ENCODE results near the gene MYO5B. TPM values are rescaled to one million over a fixed set of nuclear protein-coding genes. Genes with fewer than 3 reads are reported as not detected.

The MYO5B gene
- total RNA-seq, 4 donors from 2014 or later = 58.2 to 102 (median 89.9) TPM

DNA sequence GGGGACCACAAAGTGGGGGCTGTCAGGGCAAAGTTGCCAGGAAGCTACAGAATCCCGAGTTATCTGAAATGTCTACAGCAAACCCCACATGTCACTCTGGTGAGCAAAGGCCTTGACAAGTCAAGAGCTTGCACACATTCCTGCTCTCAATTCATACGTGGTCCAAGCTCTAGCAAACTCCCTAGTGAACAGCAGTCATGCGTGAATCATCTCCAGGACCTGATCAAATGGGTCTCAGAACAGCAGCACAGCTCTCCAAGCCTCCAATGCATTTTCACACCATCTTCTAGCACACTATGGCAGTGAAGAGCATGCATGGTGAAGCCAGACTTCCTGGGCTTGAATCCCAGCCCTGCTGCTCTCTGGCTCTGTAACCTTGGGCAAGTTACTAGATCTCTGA, 68.5 kb downstream of the MYO5B start:
- no peak overlapping the region for H3K4me3 ChIP-seq (replicated peaks in 1 of 3)
- 19 to 27% methylated on average over 3 of the region's 3 CpGs for WGBS, 2 donors
- intact Hi-C loops (cut with DNase I) = no loop called here
- no peaks in the 10 kb centered on the region for H3K36me3 ChIP-seq
- peaks cover 34 to 41% of the 10 kb centered on the region in 2 donors for H3K4me1 ChIP-seq
- peak; percentile 85 to 88 for DNase-seq
- TF ChIP-seq CTCF (IDR thresholded peaks at IDR 0.05) (no peak), POLR2A (IDR thresholded peaks at IDR 0.05) (no peak)
- peak overlapping the region; percentile 74 to 76 (median 76) for H3K27ac ChIP-seq
- H3K9me3 ChIP-seq = no peaks in the 10 kb centered on the region
- H3K27me3 ChIP-seq = no peaks in the 10 kb centered on the region

DNA sequence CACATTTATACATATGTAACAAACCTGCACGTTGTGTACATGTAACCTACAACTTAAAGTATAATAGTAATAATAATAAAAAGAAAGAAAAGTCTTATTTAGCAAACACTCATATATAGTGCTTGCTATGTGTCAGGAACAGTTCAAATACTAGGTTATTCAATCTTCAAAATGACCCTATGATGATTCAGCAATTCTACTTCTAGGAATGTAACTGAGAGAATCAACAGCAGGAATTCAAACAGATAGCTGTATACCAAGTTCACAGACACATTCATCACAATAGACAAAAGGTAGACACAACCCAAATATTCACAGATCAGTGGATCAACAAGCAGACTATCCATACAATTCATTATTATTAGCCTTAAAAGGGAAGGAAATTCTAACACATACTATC, 69.5 kb downstream of the MYO5B start:
- Histone ChIP-seq H3K4me3 (replicated peaks in 1 of 3) (no peak overlapping the region), H3K9me3 (no peaks in the 10 kb centered on the region), H3K4me1 (peaks cover 36 to 41% of the 10 kb centered on the region in 2 donors), H3K27me3 (no peaks in the 10 kb centered on the region), H3K36me3 (no peaks in the 10 kb centered on the region), H3K27ac (peak overlapping the region; percentile 74 to 76 (median 76))
- DNase-seq = no peak
- TF ChIP-seq POLR2A (IDR thresholded peaks at IDR 0.05) = no peak
- no peak for TF ChIP-seq CTCF (IDR thresholded peaks at IDR 0.05)
- 75 to 93% methylated on average over 1 of the region's 1 CpG for WGBS, 2 donors
- intact Hi-C loops (cut with DNase I) = no loop called here

DNA sequence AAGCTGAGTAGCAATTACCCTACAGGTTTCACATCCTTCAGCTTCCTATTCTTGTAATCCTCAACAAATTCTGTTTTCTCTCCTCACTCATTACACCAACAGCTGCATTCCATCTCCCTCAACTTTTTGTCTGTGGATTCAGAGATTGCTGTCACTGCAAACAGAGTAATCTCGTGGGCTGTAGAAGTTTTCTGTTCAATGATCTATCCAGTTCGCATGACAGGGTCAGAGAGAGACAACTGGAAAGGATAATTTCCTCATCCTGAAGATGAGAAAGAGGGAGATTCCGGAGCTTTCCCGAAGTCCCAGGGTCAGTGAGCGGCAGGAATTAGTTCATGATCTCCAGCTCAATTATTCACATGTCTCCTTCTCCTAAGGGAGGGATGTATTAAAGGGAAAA, 75.7 kb downstream of the MYO5B start:
- Histone ChIP-seq H3K36me3 (no peaks in the 10 kb centered on the region), H3K4me3 (replicated peaks in 1 of 3) (no peak overlapping the region), H3K9me3 (no peaks in the 10 kb centered on the region), H3K4me1 (peaks cover 25 to 35% of the 10 kb centered on the region in 2 donors), H3K27me3 (no peaks in the 10 kb centered on the region), H3K27ac (peak overlapping the region in 2 of 3 donors; percentile 65 to 76)
- TF ChIP-seq POLR2A (IDR thresholded peaks at IDR 0.05) = no peak
- TF ChIP-seq CTCF (IDR thresholded peaks at IDR 0.05) = no peak
- intact Hi-C loops (cut with DNase I) = no loop called here
- no peak for DNase-seq
- WGBS, 2 donors = 17 to 23% methylated on average over 5 of the region's 5 CpGs

DNA sequence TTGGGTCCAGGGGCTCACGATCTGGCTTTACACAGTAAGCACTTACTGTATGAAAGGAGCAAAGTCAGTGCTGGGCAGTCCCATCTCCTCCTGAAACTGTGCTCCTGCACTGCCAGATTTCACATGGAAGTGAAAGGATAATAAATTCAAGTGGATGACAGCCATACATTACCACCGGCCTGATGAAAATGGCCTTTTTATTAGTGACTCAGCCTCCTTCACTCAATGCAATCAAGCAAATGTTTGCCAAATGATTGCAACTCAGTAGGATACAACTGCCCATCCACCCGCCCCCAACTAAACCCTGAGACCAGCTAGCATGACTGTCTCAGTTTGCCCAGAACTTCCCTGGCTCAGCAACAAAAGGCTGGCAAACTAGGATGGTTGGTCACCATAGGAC, 77.1 kb downstream of the MYO5B start:
- WGBS, 2 donors = 87 to 88% methylated on average over 2 to 3 of the region's 3 CpGs
- Histone ChIP-seq H3K4me3 (replicated peaks in 1 of 3) (no peak overlapping the region), H3K36me3 (no peaks in the 10 kb centered on the region), H3K27me3 (no peaks in the 10 kb centered on the region), H3K4me1 (peaks cover 25 to 43% of the 10 kb centered on the region in 2 donors), H3K27ac (no peak overlapping the region), H3K9me3 (no peaks in the 10 kb centered on the region)
- no peak for DNase-seq
- TF ChIP-seq POLR2A (IDR thresholded peaks at IDR 0.05) = no peak
- no peak for TF ChIP-seq CTCF (IDR thresholded peaks at IDR 0.05)
- intact Hi-C loops (cut with DNase I) = no loop called here

GRCh38 chr18:50115095-50115494, 79.9 kb downstream of the MYO5B start:
- no peaks in the 10 kb centered on the region for H3K36me3 ChIP-seq
- peaks cover 16 to 31% of the 10 kb centered on the region in 2 donors for H3K4me1 ChIP-seq
- no peak for DNase-seq
- 72 to 83% methylated on average over 2 of the region's 2 CpGs for whole genome bisulfite sequencing, 2 donors
- no peak for TF ChIP-seq CTCF (IDR thresholded peaks at IDR 0.05)
- H3K27me3 ChIP-seq = no peaks in the 10 kb centered on the region
- H3K4me3 ChIP-seq (replicated peaks in 1 of 3) = no peak overlapping the region
- no peak overlapping the region for H3K27ac ChIP-seq
- H3K9me3 ChIP-seq = no peaks in the 10 kb centered on the region
- intact Hi-C loops (cut with DNase I) = no loop called here

All from thyroid gland (tissue), 4 donors.